ENCODE results near the gene GUCY2D.
"Not testable (repeated sequence)": the region's sequence is repeated elsewhere in the genome, so short reads cannot be mapped to it uniquely, and the experiment has no call there.

GUCY2D gene

GRCh38 chr17:8015236-8015956 is 13.0 kb downstream of the GUCY2D start:
- in situ Hi-C loops (cut with HindIII; ENCODE audit: low sequenced_read_pairs): no loop called here

GRCh38 chr17:8015957-8016631 is 13.7 kb downstream of the GUCY2D start:
- in situ Hi-C loops (cut with HindIII; ENCODE audit: low sequenced_read_pairs): no loop called here

- in situ Hi-C loops (cut with HindIII; ENCODE audit: low sequenced_read_pairs): no loop called here
These were observed 14.4 kb downstream of the GUCY2D start for GRCh38 chr17:8016632-8017424.

DNA sequence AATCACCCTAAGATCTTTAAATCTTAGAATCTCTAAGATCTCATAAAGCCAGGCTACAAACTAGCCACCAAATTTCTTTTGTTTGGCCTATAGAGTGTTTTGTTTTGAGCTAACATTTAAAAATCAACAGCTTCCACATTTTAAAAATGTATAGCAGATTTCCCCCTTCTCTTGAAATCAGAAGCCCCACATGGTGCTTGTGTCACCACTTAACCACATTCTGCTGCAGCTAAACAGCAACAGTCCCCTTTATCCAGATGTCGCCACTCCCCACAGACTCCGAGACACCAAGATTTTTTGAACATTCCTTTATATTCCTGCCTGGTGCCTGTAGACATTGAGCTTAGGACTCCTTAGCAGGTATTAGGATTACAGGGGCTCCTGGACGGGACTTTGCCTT is 16.0 kb downstream of the GUCY2D start:
- in situ Hi-C loops (cut with HindIII; ENCODE audit: low sequenced_read_pairs): no loop called here

GRCh38 chr17:8019166-8019565 is 16.8 kb downstream of the GUCY2D start:
- in situ Hi-C loops (cut with HindIII; ENCODE audit: low sequenced_read_pairs): no loop called here

- in situ Hi-C loops (cut with HindIII; ENCODE audit: low sequenced_read_pairs): no loop called here
These were observed 17.5 kb downstream of the GUCY2D start for GRCh38 chr17:8019665-8020650.

DNA sequence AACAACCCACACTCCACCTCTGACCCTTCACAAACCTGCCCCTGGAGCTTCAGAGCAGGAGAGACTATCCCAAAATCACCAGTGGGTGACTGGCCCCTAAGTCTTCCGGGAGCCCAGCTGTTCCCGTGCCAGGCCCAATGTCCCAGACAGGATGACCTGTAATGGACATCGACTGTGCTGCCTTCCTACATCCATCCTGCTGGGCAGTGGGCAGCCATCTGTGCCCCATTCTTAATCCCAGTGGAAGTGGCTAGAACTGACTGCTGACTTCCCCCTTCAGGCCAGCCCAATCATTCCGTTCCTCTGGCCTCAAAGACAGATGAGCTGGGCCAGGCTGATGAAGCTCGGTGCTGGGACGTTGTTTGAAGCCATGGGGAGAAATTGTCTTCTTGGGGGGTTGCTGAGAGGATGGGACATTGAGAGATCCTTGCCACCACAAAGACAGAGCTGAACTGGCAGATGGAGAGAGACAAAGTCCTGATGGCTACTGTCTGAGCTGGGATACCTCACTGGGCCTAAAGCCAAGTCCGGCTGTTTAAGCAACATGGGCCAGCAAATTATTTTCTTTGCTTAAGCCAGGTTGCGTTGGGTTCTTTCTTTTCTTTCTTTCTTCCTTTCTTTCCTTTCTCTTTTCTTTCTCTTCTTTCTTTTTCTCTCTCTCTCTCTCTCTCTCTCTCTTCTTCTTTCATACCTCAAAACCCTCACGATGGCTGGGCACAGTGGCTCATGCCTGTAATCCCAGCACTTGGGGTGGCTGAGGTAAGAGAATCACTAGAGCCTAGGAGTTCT is 18.6 kb downstream of the GUCY2D start:
- in situ Hi-C loops (cut with HindIII; ENCODE audit: low sequenced_read_pairs): no loop called here

- in situ Hi-C loops (cut with HindIII; ENCODE audit: low sequenced_read_pairs): no loop called here
These were observed 19.3 kb downstream of the GUCY2D start for GRCh38 chr17:8021565-8022359.

DNA sequence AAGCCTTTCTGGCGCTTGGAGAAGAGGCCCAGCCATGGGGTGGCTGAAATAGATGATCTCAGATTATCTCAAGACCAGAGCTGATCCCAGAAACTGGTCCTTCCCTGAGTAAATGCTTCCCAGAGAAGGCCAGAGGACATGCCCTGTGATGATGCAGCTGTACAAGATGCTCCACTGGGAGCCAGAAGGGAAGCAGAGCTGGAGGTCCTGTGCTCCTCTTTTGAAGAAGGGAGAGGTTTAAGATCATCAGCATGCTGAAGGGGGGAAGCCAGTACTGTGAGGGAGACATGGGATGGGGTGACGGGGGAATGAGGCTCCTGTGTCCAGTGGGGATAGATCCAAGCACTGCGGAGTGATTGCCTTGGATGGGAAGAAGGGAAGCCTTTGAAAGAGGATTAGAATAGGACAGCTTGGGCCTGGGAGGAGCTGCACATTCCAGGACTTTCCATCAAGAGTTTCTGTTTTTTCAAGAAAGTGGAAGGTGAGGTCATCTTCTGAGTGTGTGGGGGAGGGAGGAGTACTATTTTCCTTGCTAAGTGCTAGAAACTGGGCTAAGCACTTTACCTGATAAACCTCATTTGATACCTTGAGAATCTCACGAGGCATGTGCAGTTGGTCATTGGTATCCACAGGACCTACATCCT is 20.1 kb downstream of the GUCY2D start:
- in situ Hi-C loops (cut with HindIII; ENCODE audit: low sequenced_read_pairs): no loop called here

DNA sequence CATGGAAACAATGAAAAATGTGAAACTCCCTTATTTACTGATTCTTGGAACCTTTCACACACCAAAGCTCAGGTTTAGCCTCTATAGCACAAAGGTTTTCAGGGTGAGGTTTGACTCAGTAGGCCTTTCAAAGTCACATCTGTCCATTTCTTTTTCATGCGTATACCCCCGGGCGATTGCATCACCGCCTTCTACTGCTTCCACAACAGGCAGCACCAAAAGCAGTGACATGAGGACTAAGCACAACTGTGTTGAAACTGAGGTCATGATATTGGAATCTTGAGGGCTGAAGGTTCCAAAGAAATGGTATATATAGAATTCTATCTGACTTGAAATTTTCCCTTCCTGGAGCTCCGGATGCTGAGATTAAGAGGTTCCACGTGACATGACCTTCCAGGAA is 21.7 kb downstream of the GUCY2D start:
- in situ Hi-C loops (cut with HindIII; ENCODE audit: low sequenced_read_pairs): not testable (repeated sequence)

GRCh38 chr17:8025176-8025911 is 22.9 kb downstream of the GUCY2D start:
- in situ Hi-C loops (cut with HindIII; ENCODE audit: low sequenced_read_pairs): no loop called here

DNA sequence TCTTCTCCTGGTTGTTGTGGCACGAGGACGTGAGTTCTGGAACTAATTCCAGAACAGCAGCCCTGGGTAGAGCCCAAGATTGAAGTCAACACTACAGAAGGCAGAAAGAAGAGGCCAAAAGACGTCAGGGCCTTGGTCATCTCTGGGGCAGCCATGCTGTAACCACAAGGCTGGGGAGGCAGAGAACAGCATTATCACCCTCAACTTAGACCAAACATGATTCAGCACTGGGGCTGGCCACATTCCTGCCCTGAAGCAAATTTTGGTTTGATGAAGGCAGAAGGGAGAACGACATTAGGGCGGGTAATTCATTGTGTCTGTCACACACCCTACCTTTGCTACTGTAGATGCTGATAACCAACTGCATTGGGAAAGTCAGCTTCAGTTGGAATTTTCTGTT is 26.7 kb downstream of the GUCY2D start:
- in situ Hi-C loops (cut with HindIII; ENCODE audit: low sequenced_read_pairs): no loop called here

DNA sequence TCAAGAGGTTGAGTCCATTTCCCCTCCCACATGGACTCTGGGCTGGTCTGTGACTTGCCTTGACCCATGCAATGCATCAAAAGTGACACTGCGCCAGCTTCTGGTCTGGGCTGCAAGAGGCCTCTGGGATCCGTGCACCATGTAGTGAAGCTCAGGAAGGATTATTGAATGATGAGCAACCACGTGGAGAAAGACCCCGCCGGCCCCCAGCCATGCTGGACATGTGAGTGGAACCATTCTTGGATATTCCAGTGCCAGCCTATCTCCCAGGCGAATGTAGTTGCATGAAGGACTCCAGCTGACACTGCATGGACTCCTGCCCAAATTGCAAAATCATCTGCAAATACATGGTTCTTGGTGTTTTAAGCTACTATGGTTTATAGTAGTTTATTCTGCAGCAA is 28.8 kb downstream of the GUCY2D start:
- in situ Hi-C loops (cut with HindIII; ENCODE audit: low sequenced_read_pairs): no loop called here

DNA sequence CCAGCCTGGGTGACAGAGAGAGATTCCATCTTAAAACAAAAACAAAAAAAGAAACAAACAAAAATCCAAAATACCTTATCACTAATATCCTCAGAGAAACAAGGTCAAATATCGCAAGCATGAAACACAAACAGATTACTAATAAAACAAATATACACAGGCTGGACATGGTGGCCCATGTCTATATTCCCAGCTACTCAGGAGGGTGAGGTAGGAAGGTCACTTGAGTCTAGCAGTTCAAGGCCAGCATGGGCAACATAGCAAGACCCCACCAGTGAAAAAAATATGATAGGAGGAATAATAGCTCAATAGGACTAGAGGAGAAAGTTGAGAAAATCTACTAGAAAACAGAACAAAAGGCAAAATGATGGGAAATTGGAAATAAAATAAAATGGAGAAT is 29.5 kb downstream of the GUCY2D start:
- in situ Hi-C loops (cut with HindIII; ENCODE audit: low sequenced_read_pairs): no loop called here

DNA sequence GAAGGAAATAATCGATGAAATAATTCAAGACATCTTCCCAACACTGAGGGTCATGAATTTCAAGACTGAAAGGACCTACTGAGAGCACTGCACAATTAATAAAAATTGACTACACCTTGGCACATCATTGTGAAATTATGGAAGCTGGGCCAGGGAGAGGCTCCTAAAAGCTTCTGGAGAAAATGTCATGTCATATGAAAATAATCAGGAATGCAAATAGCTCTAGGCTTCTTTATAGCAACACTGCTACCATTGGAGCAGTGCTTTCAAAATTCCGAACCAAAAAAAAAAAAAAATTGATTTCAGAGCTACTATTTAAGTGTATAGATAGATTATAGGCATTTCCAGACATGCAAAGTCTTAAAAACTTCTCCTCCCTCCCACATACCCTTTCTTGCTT is 30.0 kb downstream of the GUCY2D start:
- in situ Hi-C loops (cut with HindIII; ENCODE audit: low sequenced_read_pairs): no loop called here

DNA sequence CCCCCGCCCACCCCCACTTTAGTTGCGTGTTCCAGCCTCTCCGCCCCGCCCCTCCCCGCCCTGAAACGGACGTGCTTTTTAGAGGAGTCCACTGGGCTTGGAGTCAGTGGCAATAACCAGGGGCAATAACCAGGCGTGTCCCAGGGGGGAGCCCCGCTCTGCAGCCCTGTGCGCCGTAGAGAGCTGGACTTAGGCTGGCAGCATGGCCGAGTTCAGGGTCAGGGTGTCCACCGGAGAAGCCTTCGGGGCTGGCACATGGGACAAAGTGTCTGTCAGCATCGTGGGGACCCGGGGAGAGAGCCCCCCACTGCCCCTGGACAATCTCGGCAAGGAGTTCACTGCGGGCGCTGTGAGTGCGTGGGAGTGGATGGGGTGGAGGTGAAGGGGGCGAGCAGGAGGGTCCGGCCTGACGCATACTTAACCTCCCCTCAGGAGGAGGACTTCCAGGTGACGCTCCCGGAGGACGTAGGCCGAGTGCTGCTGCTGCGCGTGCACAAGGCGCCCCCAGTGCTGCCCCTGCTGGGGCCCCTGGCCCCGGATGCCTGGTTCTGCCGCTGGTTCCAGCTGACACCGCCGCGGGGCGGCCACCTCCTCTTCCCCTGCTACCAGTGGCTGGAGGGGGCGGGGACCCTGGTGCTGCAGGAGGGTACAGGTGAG is 36.7 kb downstream of the GUCY2D start, which contains the start of gene ALOX15B:
Gene ALOX15B, plus strand, starts transcription at position 106 of the 657 bp plus-strand sequence. Its CDS starts 97 bp downstream, at position 203.
- in situ Hi-C loops (cut with HindIII; ENCODE audit: low sequenced_read_pairs): no loop called here

DNA sequence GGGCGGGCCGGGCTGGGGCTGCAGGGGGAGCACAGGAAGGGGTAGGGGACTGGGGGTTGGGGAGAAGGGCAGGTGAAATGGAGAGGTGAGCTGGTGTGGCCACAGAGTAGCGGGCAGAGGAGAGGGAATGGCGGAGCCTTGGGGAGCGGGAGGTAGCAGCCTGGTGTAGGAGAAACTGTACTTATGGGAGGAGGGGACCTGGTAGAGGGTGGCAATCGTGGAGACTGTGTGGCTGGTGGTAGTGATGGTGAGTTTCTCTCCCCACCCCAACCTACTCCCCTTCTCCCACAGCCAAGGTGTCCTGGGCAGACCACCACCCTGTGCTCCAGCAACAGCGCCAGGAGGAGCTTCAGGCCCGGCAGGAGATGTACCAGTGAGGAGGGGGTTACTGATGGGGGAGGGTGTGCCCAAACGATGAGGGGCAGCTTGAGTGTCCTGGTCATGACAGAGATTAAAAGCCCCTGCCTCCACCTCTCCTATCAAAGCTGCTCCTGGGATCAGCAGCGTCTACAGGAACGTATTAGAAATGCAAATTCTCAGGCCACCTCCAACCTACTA is 37.3 kb downstream of the GUCY2D start:
- in situ Hi-C loops (cut with HindIII; ENCODE audit: low sequenced_read_pairs): no loop called here

Measured in DLD1 (cell line).